Measurements from ENCODE around the gene EEF1AKMT1.

DNA sequence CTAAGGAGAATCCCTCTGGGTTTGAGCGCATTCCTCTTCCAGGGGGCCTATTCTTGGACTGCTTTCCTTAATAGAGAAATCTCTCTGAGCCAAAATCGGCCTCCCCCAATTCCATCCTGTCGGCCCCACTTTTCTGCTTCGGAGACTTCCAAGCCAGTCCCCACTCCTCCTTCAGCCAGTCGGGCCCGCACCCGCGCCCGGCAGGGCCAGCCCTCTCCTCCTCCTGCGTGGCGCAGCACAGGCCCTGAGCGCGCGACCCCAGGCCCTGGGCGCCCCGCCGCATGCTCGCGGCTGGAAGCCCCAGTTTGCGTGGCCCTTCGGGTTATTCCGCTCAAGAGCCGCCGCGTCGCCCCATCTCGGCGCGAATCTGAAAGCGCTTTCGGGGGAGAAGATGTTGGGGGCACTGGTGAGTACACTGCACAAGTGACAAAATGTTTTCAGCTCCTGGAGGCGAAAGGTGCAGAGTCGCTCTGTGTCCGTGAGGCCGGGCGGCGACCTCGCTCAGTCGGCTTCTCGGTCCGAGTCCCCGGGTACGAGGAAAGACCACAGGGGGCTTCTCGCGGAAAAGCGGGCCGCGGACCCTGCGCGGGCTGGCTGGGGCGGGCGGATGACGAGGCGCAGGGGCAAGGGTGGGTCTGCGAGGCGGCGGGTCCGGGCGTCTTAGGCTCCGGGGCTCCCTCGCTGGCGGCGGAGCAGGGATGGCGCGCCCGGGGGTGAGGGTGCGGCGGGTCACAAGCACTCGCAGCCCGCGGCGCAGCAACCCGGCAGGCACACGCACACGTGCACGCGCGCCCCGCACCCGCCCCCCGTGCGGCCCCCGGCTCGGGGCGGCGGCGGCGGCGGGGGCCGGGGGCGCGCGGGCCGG is 70.6 kb downstream of the EEF1AKMT1 start, which contains the start of gene IL17D:
- TF ChIP-seq EZH2 (IDR thresholded peaks at IDR 0.05; ENCODE audit: low read depth) = no peak
- TF ChIP-seq, protein P1, sequence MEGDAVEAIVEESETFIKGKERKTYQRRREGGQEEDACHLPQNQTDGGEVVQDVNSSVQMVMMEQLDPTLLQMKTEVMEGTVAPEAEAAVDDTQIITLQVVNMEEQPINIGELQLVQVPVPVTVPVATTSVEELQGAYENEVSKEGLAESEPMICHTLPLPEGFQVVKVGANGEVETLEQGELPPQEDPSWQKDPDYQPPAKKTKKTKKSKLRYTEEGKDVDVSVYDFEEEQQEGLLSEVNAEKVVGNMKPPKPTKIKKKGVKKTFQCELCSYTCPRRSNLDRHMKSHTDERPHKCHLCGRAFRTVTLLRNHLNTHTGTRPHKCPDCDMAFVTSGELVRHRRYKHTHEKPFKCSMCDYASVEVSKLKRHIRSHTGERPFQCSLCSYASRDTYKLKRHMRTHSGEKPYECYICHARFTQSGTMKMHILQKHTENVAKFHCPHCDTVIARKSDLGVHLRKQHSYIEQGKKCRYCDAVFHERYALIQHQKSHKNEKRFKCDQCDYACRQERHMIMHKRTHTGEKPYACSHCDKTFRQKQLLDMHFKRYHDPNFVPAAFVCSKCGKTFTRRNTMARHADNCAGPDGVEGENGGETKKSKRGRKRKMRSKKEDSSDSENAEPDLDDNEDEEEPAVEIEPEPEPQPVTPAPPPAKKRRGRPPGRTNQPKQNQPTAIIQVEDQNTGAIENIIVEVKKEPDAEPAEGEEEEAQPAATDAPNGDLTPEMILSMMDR (conservative IDR thresholded peaks at IDR 0.05) = no peak
